ENCODE results near the gene ANKRD16.

GRCh38 chr10:5812283-5813090 is 77.2 kb downstream of the ANKRD16 start:
- TF ChIP-seq, protein P1, sequence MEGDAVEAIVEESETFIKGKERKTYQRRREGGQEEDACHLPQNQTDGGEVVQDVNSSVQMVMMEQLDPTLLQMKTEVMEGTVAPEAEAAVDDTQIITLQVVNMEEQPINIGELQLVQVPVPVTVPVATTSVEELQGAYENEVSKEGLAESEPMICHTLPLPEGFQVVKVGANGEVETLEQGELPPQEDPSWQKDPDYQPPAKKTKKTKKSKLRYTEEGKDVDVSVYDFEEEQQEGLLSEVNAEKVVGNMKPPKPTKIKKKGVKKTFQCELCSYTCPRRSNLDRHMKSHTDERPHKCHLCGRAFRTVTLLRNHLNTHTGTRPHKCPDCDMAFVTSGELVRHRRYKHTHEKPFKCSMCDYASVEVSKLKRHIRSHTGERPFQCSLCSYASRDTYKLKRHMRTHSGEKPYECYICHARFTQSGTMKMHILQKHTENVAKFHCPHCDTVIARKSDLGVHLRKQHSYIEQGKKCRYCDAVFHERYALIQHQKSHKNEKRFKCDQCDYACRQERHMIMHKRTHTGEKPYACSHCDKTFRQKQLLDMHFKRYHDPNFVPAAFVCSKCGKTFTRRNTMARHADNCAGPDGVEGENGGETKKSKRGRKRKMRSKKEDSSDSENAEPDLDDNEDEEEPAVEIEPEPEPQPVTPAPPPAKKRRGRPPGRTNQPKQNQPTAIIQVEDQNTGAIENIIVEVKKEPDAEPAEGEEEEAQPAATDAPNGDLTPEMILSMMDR (IDR thresholded peaks at IDR 0.05; ENCODE audit: insufficient read depth, low read length): no peak
- no peak for TF ChIP-seq POLR2AphosphoS5 (IDR thresholded peaks at IDR 0.05; ENCODE audit: low read depth)

Data from HL-60 (cell line).